Sigmoid colon (tissue), 4 donors: ENCODE measurements around the gene NUP214.

Experiments used
- EP300 ChIP-seq, 4 donors: sonication (generic); formaldehyde crosslinking; IDR thresholded peaks; one replicate each; pipeline ENCODE4 v1.6.1; 2017; ENCODE audit warnings: antibody characterized with exemption in 4 of 4
- POLR2A ChIP-seq, 2 donors: fragments of 450-650 bp; IDR thresholded peaks; one replicate each; pipeline ENCODE4 v1.6.1; 2016; ENCODE audit warnings: antibody characterized with exemption in 2 of 2, mild to moderate bottlenecking in 2 of 2, moderate library complexity in 2 of 2
- POLR2AphosphoS5 ChIP-seq, 4 donors: sonication (generic); formaldehyde crosslinking; IDR thresholded peaks; one replicate each; pipeline ENCODE4 v1.6.1; 2017; ENCODE audit warnings: antibody characterized with exemption in 4 of 4
- TF ChIP-seq, protein P1 (sequence below), 4 experiments: fragments of 450-650 bp in 3 of 4; fragments of 200-600 bp in 1 of 4; IDR thresholded peaks; one replicate each; pipeline ENCODE4 v1.5.1; 2016 to 2019; ENCODE audit warnings: antibody characterized with exemption in 4 of 4, mild to moderate bottlenecking in 3 of 4, moderate library complexity in 2 of 4

DNA sequence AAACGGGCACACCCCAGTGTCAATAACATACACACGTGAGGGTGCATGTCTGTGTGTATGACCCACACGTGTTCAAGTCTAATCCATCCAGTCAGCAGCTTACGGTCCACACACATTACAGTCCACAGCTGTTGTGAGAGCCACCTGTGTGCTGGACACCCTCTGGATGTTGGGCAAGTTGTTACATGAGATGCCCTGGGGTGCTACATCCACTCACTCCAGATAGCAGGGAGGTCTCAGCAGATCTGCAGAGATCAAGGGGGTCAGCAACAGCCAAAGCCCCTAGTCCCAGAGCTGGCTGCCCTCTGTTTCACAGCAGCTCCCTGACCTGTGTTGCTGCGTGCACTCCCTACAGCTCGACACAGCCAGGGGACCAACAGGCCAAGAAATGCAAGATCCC lies 33.4 kb upstream of the NUP214 start:
- TF ChIP-seq, protein P1, sequence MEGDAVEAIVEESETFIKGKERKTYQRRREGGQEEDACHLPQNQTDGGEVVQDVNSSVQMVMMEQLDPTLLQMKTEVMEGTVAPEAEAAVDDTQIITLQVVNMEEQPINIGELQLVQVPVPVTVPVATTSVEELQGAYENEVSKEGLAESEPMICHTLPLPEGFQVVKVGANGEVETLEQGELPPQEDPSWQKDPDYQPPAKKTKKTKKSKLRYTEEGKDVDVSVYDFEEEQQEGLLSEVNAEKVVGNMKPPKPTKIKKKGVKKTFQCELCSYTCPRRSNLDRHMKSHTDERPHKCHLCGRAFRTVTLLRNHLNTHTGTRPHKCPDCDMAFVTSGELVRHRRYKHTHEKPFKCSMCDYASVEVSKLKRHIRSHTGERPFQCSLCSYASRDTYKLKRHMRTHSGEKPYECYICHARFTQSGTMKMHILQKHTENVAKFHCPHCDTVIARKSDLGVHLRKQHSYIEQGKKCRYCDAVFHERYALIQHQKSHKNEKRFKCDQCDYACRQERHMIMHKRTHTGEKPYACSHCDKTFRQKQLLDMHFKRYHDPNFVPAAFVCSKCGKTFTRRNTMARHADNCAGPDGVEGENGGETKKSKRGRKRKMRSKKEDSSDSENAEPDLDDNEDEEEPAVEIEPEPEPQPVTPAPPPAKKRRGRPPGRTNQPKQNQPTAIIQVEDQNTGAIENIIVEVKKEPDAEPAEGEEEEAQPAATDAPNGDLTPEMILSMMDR (IDR thresholded peaks at IDR 0.05): no peak
- TF ChIP-seq POLR2A (IDR thresholded peaks at IDR 0.05) (no peak), POLR2AphosphoS5 (IDR thresholded peaks at IDR 0.05) (no peak), EP300 (IDR thresholded peaks at IDR 0.05) (no peak)
